Hematopoietic multipotent progenitor cell (in vitro differentiated cells): Measurements from ENCODE around the gene TMOD1. TPM values are rescaled to one million over a fixed set of nuclear protein-coding genes. Genes with fewer than 3 reads are reported as not detected.
"Not testable (repeated sequence)": the region's sequence is repeated elsewhere in the genome, so short reads cannot be mapped to it uniquely, and the experiment has no call there.

Source experiments
- DNase-seq, 3 donors: peaks; one replicate each; pipeline ENCODE4 v3.0.0-alpha.2; 2011 to 2015; ENCODE audit warnings: low read depth in 2 of 3, low spot score in 2 of 3
- total RNA-seq: library from RNA; depleted of rRNA; stranded (reverse); fragments of >200 nt; gene quantifications from one replicate; pipeline ENCODE4 v1.2.3, GENCODE V29; 2012

TMOD1 gene
- total RNA-seq, 1 donor, result 1.6 TPM

DNA sequence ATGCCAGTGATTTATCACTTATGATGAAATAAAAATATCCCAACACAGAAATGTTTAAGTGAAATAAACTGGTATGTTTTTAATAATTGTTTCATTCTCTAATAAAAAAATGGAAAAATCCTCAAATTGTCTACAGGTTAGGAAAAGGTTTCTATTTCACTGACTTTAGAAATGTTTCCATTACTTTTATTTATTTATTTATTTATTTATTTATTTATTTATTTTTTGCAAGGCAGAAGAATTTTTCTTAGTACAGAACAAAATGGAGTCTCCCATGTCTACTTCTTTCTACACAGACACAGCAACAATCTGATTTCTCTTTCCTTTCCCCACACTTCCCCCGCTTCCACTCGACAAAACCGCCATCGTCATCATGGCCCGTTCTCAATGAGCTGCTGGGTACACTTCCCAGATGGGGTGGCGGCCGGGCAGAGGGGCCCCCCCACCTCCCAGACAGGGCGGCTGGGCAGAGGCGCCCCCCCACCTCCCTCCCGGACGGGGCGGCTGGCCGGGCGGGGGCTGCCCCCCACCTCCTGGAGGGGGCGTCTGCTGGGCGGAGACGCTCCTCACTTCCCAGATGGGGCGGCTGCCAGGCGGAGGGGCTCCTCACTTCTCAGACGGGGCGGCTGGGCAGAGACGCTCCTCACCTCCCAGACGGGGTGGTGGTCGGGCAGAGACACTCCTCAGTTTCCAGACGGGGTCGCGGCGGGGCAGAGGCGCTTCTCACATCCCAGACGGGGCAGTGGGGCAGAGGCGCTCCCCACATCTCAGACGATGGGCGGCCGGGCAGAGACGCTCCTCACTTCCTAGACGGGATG lies 3.7 kb upstream of the TMOD1 start:
- not testable (repeated sequence) for DNase-seq

- not testable (repeated sequence) for DNase-seq
Observed at GRCh38 chr9:97498846-97499245, 2.6 kb upstream of the TMOD1 start.

DNA sequence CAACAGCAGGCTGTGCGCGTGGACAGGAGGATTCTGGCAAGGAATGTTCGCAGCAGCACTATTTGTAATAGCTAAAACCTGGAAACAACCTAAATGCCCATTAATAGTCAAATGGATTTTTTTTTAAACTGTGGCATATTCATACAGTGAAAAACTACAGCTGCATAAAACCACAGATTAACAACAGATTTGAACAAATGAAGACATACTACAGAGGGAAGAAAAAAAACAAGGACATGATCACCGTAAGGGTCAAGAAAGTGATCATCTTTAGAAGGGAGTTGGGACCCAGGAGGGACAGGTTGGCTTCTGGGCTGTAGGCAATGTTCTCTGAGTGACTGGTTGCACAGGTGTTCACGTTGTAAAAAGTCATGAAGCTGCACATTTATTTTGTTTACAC lies 1.2 kb upstream of the TMOD1 start:
- DNase-seq, result no peak

GRCh38 chr9:97500765-97501176 lies 695 bp upstream of the TMOD1 start:
- no peak for DNase-seq

DNA sequence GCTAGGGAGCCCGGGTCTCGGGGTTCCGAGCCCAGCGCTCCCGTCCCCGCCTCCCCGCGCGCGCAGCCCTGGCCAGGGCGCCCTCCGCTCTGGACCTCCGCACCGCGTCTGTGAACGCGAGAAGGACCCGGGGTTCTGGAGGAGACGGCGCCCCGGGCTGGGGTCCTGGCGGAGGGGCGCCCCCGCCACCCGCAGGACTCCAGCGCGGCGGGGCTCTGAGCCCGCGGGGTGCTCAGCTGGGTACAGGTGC lies 431 bp downstream of the TMOD1 start:
- no peak for DNase-seq

DNA sequence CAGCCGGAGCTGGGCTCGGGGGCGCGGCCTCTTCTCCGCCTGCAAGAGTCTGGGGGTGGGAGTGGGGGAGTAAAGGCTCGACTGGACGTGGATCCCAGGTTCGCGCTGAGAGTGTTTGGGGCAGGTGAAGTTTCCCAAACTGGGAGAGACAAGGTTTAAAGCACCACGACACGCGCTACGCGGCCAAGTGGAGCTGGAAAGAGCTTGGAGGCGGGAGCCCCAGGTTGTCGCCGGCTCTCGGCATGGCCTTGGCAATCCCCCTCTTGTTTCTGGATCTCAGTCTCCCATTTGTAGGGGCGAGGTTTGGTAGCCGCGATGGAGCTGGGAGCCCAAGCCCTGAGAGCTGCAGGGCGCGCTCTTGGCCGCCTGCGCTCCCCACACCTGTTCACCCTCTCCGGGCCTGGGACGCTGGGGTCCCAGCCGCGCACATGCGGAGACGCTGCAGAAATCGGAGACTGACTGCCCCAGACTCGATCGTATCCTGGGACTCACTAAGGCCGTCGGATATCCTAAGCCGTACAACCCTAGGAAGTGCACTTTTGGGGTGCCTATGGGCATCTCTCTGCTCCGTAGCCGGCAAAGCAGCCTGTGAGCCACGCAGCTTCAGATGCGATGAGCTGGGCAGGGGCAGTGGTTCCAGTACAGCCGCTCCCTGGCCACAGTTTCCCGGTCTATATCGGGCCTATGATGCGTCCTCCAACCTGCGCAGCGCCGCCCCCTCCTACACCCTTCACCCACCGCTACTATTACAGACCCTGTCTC lies 937 bp downstream of the TMOD1 start:
- peak in 1 of 3 donors; percentile 19 for DNase-seq

- peak in 2 of 3 donors; percentile 28 to 29 for DNase-seq
Observed at GRCh38 chr9:97502984-97503861, 1.8 kb downstream of the TMOD1 start.

DNA sequence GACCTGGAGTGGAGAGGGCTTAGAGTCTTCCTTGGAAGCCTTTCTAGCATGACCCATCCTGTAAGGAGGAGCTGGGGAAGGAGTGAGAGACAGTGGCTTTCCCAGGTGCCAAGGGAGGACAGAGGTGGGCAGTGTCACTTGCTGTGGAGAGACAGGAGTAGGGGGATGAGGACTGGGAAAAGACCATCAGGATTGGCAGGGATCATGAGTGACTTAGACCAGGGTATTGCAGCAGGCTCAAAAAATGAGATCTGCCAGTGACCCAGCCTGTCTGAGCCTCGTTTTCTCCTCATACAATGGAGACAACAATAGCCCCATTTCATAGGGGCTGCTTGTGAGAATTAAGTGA lies 2.4 kb downstream of the TMOD1 start:
- no peak for DNase-seq

GRCh38 chr9:97504381-97505216 lies 3.1 kb downstream of the TMOD1 start:
- no peak for DNase-seq

- no peak for DNase-seq
Observed at GRCh38 chr9:97505845-97506244, 4.4 kb downstream of the TMOD1 start.

- no peak for DNase-seq
Observed at GRCh38 chr9:97506306-97506705, 4.8 kb downstream of the TMOD1 start.

DNA sequence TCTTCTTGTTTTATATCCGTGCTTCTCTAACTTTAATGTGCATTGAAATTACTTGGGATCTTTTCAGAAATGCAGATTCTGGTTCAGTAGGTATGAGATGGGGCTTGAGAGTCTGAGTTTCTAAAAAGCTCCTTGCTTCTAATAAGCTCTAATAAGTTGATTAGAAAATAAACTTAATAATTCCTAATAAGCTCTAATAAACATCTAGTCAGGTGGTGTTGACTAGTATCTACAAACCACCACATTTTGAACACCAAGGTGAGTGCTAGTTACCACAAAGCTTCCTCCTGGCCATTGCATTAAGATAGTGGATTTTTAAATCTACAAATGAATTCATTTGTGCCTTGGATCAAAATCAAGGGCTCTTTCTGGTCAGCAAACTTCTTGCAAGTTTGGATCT lies 5.3 kb downstream of the TMOD1 start:
- DNase-seq, result no peak

GRCh38 chr9:97507428-97507984 lies 6.0 kb downstream of the TMOD1 start:
- no peak for DNase-seq

DNA sequence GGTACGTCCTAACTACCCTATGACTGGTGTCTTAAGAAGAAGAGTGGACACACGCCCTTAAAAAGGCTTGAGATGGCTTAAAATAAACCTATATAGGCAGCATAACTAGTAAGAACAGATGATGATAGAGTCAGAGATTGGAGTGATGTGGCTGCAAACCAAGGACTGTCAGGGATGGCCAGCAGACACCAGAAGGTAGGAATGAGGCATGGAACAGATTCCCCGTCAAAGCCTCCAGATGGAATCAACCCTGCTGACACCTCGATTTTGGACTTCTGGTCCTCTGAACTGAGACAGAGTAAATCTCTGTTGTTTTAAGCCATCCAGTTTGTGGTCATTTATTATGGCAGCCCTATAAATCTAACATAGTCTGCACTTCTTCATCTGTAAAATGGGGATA lies 7.4 kb downstream of the TMOD1 start:
- no peak for DNase-seq

- peak in 1 of 3 donors; percentile 23 for DNase-seq
Observed at GRCh38 chr9:97510797-97511654, 9.6 kb downstream of the TMOD1 start.

DNA sequence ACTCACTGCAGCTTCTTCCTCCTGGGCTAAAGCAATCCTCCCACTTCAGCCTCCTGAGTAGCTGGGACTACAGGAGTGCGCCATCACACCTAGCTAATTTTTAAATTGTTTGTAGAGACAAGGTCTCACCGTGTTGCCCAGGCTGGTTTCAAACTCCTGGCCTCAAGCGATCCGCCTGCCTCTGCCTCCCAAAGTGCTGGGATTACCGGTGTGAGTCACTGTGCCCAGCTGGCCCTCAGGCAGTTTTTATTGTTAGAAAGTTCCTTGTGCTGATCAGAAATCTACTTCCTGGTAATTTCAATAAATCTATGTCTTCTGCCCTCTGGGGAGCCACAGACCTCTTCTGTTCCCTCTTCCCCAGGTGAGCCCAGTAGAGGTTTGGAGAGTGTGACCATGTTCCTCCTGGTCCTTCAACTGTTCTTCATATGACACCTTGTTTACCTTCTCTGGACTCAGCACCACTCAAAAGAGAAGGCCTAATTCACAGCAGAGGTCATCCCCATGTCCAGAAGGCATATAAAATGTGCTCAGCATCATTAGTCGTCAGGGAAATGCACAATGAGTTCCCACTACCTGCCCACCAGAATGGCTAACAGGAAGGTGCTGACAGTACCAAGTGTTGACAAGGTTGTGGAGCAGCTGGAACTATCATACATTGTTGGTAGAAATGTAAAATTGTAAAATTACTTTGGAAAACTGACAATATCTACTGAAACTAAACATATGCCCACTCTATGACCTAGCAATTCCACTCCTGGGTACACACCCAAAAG lies 10.4 kb downstream of the TMOD1 start:
- DNase-seq, result no peak

- DNase-seq, result no peak
Observed at GRCh38 chr9:97512966-97513560, 11.6 kb downstream of the TMOD1 start.

DNA sequence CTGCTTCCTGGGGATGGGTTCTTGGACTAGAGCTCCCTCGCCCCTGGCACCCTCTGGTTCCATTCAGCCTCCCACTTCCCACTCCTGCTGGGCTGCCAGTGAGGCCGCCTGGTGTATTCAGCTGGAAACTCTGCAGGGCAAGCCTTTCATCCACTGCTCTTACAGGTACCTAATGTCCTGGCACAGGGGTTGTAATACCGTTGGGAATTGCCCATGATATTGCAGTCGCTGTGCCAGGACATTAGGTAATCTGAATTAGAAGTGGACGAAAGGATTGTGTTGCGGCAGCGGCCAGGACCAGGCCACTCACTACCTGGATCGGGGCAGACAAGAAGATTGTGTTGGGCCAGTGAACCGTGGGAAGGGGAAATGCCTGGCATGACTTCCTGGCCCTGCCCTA lies 13.1 kb downstream of the TMOD1 start:
- DNase-seq, result no peak
